ENCODE measurements around the gene AFF2. TPM values are rescaled to one million over a fixed set of nuclear protein-coding genes. Genes with fewer than 3 reads are reported as not detected.

Gene AFF2
- total RNA-seq, 1 donor from 2014 or later = 0.06 TPM

- no peak for DNase-seq (ENCODE audit: low read depth)
- no peak for TF ChIP-seq CTCF (conservative IDR thresholded peaks at IDR 0.05; ENCODE audit: low read depth, low read length)
- H3K4me3 ChIP-seq (ENCODE audit: low read depth, low read length) = no peak overlapping the region
Measured at GRCh38 chrX:148681605-148682004, 181.2 kb downstream of the AFF2 start.

- no peak for DNase-seq (ENCODE audit: low read depth)
- no peak for TF ChIP-seq CTCF (conservative IDR thresholded peaks at IDR 0.05; ENCODE audit: low read depth, low read length)
- no peak overlapping the region for H3K4me3 ChIP-seq (ENCODE audit: low read depth, low read length)
Measured at GRCh38 chrX:148682206-148682605, 181.8 kb downstream of the AFF2 start.

- no peak overlapping the region for H3K4me3 ChIP-seq (ENCODE audit: low read depth, low read length)
Measured at GRCh38 chrX:148691456-148691855, 191.0 kb downstream of the AFF2 start.

GRCh38 chrX:148695255-148695654 is 194.8 kb downstream of the AFF2 start:
- no peak overlapping the region for H3K4me3 ChIP-seq (ENCODE audit: low read depth, low read length)
- no peak for TF ChIP-seq CTCF (conservative IDR thresholded peaks at IDR 0.05; ENCODE audit: low read depth, low read length)
- no peak for DNase-seq (ENCODE audit: low read depth)

More at GRCh38 chrX:148691456-148691855, 191.0 kb downstream of the AFF2 start:
- TF ChIP-seq CTCF (conservative IDR thresholded peaks at IDR 0.05; ENCODE audit: low read depth, low read length) = no peak
- no peak for DNase-seq (ENCODE audit: low read depth)

- no peak overlapping the region for H3K4me3 ChIP-seq (ENCODE audit: low read depth, low read length)
- no peak for DNase-seq (ENCODE audit: low read depth)
- TF ChIP-seq CTCF (conservative IDR thresholded peaks at IDR 0.05; ENCODE audit: low read depth, low read length) = no peak
Measured at GRCh38 chrX:148698221-148698620, 197.8 kb downstream of the AFF2 start.

GRCh38 chrX:148700021-148700420 is 199.6 kb downstream of the AFF2 start:
- DNase-seq (ENCODE audit: low read depth) = no peak
- TF ChIP-seq CTCF (conservative IDR thresholded peaks at IDR 0.05; ENCODE audit: low read depth, low read length) = no peak
- no peak overlapping the region for H3K4me3 ChIP-seq (ENCODE audit: low read depth, low read length)

GRCh38 chrX:148713981-148714380 is 213.6 kb downstream of the AFF2 start:
- H3K4me3 ChIP-seq (ENCODE audit: low read depth, low read length) = no peak overlapping the region
- TF ChIP-seq CTCF (conservative IDR thresholded peaks at IDR 0.05; ENCODE audit: low read depth, low read length) = no peak
- no peak for DNase-seq (ENCODE audit: low read depth)

Measured in epithelial cell of proximal tubule (primary cell).